Measurements from ENCODE around the gene QSER1. TPM values are rescaled to one million over a fixed set of nuclear protein-coding genes. Genes with fewer than 3 reads are reported as not detected.

Gene QSER1
- total and polyA plus RNA-seq, 9 of the 15 experiments (the other 6 are each of a cell fraction or from before 2014, with no cell fraction given), result 5.8 to 33.6 (median 22.3) TPM

GRCh38 chr11:32888805-32889204 lies 3.8 kb upstream of the QSER1 start (continued):
- TF ChIP-seq PYGO2 (tag; IDR thresholded peaks at IDR 0.05) (no peak), BCLAF1 (IDR thresholded peaks at IDR 0.05; ENCODE audit: borderline replicate concordance in 1 of 2, control insufficient read depth in 1 of 2, low read depth in 2 of 2, low read length in 1 of 2) (no peak), AFF1 (IDR thresholded peaks at IDR 0.05; ENCODE audit: low read depth in 1 of 2, partially characterized antibody in 2 of 2) (no peak), NR2C1 (IDR thresholded peaks at IDR 0.05) (no peak), NR2C1 (tag; IDR thresholded peaks at IDR 0.05) (no peak), THAP12 (CRISPR knock-in tag; IDR thresholded peaks at IDR 0.05) (no peak)
